Central memory CD8-positive, alpha-beta T cell (primary cell): ENCODE measurements around the gene WDR33.

Experiments used
- ATAC-seq: fragments of 150-1000 bp; cut with Tn5 transposase; replicated peaks from 2 replicates; pipeline ENCODE4 v1.10.0; 2022; ENCODE audit warnings: mild to moderate bottlenecking, moderate FRiP score, moderate number of reproducible peaks; ENCODE audit not compliant: poor library complexity, severe bottlenecking; ENCODE audit errors: extremely low read depth
- DNase-seq, 2 donors: peaks; one replicate each; pipeline ENCODE4 v3.0.0; 2021; ENCODE audit warnings: low spot score in 2 of 2
- H3K27ac Mint-ChIP-seq: one replicate; pipeline ENCODE4 v1.8.0; 2022; ENCODE audit warnings: low read depth, mild to moderate bottlenecking, moderate library complexity, mixed read lengths
- H3K27me3 Mint-ChIP-seq: one replicate; pipeline ENCODE4 v1.8.0; 2022; ENCODE audit warnings: mixed read lengths
- H3K36me3 Mint-ChIP-seq: one replicate; pipeline ENCODE4 v1.8.0; 2022; ENCODE audit warnings: mild to moderate bottlenecking, moderate library complexity, mixed read lengths; ENCODE audit not compliant: insufficient read depth
- H3K4me1 Mint-ChIP-seq: one replicate; pipeline ENCODE4 v1.8.0; 2022; ENCODE audit warnings: mixed read lengths
- H3K4me3 Mint-ChIP-seq: one replicate; pipeline ENCODE4 v1.8.0; 2022; ENCODE audit warnings: mild to moderate bottlenecking, moderate library complexity, mixed read lengths
- H3K9me3 Mint-ChIP-seq: one replicate; pipeline ENCODE4 v1.8.0; 2022; ENCODE audit warnings: mixed read lengths

Gene WDR33

GRCh38 chr2:127685410-127686080 lies 125.4 kb downstream of the WDR33 start:
- DNase-seq (no peak), ATAC-seq (no peak)
- no peak overlapping the region for H3K4me3 Mint-ChIP-seq
- no peak overlapping the region for H3K27ac Mint-ChIP-seq
- no peaks in the 10 kb centered on the region for H3K4me1 Mint-ChIP-seq
- no peaks in the 10 kb centered on the region for H3K9me3 Mint-ChIP-seq
- peaks cover 26% of the 10 kb centered on the region for H3K27me3 Mint-ChIP-seq
- H3K36me3 Mint-ChIP-seq = peaks cover 3% of the 10 kb centered on the region

- peaks cover 25% of the 10 kb centered on the region for H3K27me3 Mint-ChIP-seq
- DNase-seq (no peak), ATAC-seq (no peak)
- H3K27ac Mint-ChIP-seq = no peak overlapping the region
- no peaks in the 10 kb centered on the region for H3K9me3 Mint-ChIP-seq
- peaks cover 4% of the 10 kb centered on the region for H3K36me3 Mint-ChIP-seq
- H3K4me1 Mint-ChIP-seq = no peaks in the 10 kb centered on the region
- H3K4me3 Mint-ChIP-seq = no peak overlapping the region
Measured at GRCh38 chr2:127683757-127684156, 127.2 kb downstream of the WDR33 start.

GRCh38 chr2:127683056-127683455 lies 127.9 kb downstream of the WDR33 start:
- Mint-ChIP-seq H3K4me1 (no peaks in the 10 kb centered on the region), H3K9me3 (no peaks in the 10 kb centered on the region), H3K4me3 (no peak overlapping the region), H3K36me3 (peaks cover 4% of the 10 kb centered on the region), H3K27me3 (peaks cover 25% of the 10 kb centered on the region), H3K27ac (no peak overlapping the region)
- ATAC-seq (no peak), DNase-seq (no peak)

- DNase-seq (no peak), ATAC-seq (no peak)
- H3K36me3 Mint-ChIP-seq = peaks cover 4% of the 10 kb centered on the region
- H3K4me3 Mint-ChIP-seq = no peak overlapping the region
- H3K27me3 Mint-ChIP-seq = peaks cover 29% of the 10 kb centered on the region
- H3K4me1 Mint-ChIP-seq = no peaks in the 10 kb centered on the region
- H3K27ac Mint-ChIP-seq = no peak overlapping the region
- H3K9me3 Mint-ChIP-seq = no peaks in the 10 kb centered on the region
Measured at GRCh38 chr2:127681976-127682857, 128.8 kb downstream of the WDR33 start.

GRCh38 chr2:127681288-127681804 lies 129.6 kb downstream of the WDR33 start:
- ATAC-seq (no peak), DNase-seq (no peak)
- no peaks in the 10 kb centered on the region for H3K4me1 Mint-ChIP-seq
- H3K9me3 Mint-ChIP-seq = no peaks in the 10 kb centered on the region
- H3K36me3 Mint-ChIP-seq = peaks cover 4% of the 10 kb centered on the region
- H3K4me3 Mint-ChIP-seq = no peak overlapping the region
- H3K27me3 Mint-ChIP-seq = peaks cover 30% of the 10 kb centered on the region
- no peak overlapping the region for H3K27ac Mint-ChIP-seq

- no peak for ATAC-seq
- peaks cover 2% of the 10 kb centered on the region for H3K4me1 Mint-ChIP-seq
- no peaks in the 10 kb centered on the region for H3K9me3 Mint-ChIP-seq
- peaks cover 4% of the 10 kb centered on the region for H3K36me3 Mint-ChIP-seq
- no peak for DNase-seq
- no peak overlapping the region for H3K4me3 Mint-ChIP-seq
- H3K27me3 Mint-ChIP-seq = peaks cover 34% of the 10 kb centered on the region
- no peak overlapping the region for H3K27ac Mint-ChIP-seq
Measured at GRCh38 chr2:127680706-127681287, 130.2 kb downstream of the WDR33 start.

- ATAC-seq (no peak), DNase-seq (no peak)
- Mint-ChIP-seq H3K9me3 (no peaks in the 10 kb centered on the region), H3K4me1 (peaks cover 5% of the 10 kb centered on the region), H3K27ac (no peak overlapping the region), H3K27me3 (peaks cover 37% of the 10 kb centered on the region), H3K36me3 (peaks cover 4% of the 10 kb centered on the region), H3K4me3 (no peak overlapping the region)
Measured at GRCh38 chr2:127679680-127680361, 131.2 kb downstream of the WDR33 start.

GRCh38 chr2:127678991-127679390 lies 132.0 kb downstream of the WDR33 start:
- DNase-seq (no peak), ATAC-seq (no peak)
- no peaks in the 10 kb centered on the region for H3K9me3 Mint-ChIP-seq
- H3K36me3 Mint-ChIP-seq = peaks cover 4% of the 10 kb centered on the region
- H3K27ac Mint-ChIP-seq = no peak overlapping the region
- peaks cover 11% of the 10 kb centered on the region for H3K4me1 Mint-ChIP-seq
- peaks cover 44% of the 10 kb centered on the region for H3K27me3 Mint-ChIP-seq
- H3K4me3 Mint-ChIP-seq = no peak overlapping the region

GRCh38 chr2:127678531-127678930 lies 132.4 kb downstream of the WDR33 start:
- no peak overlapping the region for H3K27ac Mint-ChIP-seq
- no peak overlapping the region for H3K4me3 Mint-ChIP-seq
- peaks cover 49% of the 10 kb centered on the region for H3K27me3 Mint-ChIP-seq
- peaks cover 11% of the 10 kb centered on the region for H3K4me1 Mint-ChIP-seq
- peaks cover 4% of the 10 kb centered on the region for H3K36me3 Mint-ChIP-seq
- H3K9me3 Mint-ChIP-seq = no peaks in the 10 kb centered on the region
- DNase-seq (no peak), ATAC-seq (no peak)

GRCh38 chr2:127676906-127677305 lies 134.1 kb downstream of the WDR33 start:
- no peak overlapping the region for H3K27ac Mint-ChIP-seq
- H3K4me1 Mint-ChIP-seq = peaks cover 11% of the 10 kb centered on the region
- H3K36me3 Mint-ChIP-seq = peaks cover 4% of the 10 kb centered on the region
- H3K4me3 Mint-ChIP-seq = no peak overlapping the region
- ATAC-seq = no peak
- DNase-seq = no peak
- no peaks in the 10 kb centered on the region for H3K9me3 Mint-ChIP-seq
- peaks cover 65% of the 10 kb centered on the region for H3K27me3 Mint-ChIP-seq

- Mint-ChIP-seq H3K4me3 (peak within 1 kb of the TSS; percentile 80), H3K9me3 (no peaks in the 10 kb centered on the region), H3K4me1 (peaks cover 11% of the 10 kb centered on the region), H3K27ac (peak within 1 kb of the TSS; percentile 25), H3K36me3 (peaks cover 2% of the 10 kb centered on the region), H3K27me3 (peaks cover 78% of the 10 kb centered on the region)
- DNase-seq (no peak), ATAC-seq (no peak)
Measured at GRCh38 chr2:127675331-127676261, 135.4 kb downstream of the WDR33 start, which contains the start of gene LIMS2. Gene LIMS2 (minus strand): TSS chr2:127675530. CDS start chr2:127675024, 506 bp downstream.
